Islet of Langerhans (tissue), 1 donor: ENCODE data around the gene RUNDC3A.
"Not testable (repeated sequence)": the region's sequence is repeated elsewhere in the genome, so short reads cannot be mapped to it uniquely, and the experiment has no call there.

ENCODE experiments used
- FAIRE-seq: peaks from one replicate; lab custom pipeline; 2011; peaks lifted over from hg19 to GRCh38; lab: Jason Lieb, UNC

The RUNDC3A gene

DNA sequence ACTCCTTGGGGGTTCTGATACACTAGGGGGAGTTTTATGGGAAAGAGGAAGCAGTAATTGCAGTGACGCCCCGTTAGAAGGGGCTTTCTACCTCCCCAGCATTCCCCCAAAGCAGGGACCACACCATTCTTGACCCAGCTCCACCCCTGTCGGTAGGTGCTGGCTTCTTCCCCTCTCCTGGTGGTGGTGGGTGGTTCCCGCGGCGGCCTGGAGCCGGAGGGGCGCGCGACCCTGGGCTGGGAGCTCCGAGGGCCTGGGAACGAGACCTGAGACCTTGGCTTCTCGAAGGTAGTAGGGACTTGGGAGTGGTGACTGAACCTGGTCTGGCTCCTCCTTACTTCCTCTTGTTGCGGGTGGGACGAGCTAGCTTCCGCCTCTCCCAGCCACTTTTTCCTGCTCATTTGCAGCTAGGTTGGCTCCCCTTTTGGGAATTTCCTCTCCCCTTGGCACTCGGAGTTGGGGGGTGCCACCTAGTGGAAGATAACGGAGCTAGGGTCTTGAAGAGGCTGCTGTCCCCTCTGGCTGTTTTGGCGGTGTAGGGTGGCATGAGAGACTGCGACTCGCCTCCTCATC is 37.1 kb downstream of the RUNDC3A start:
- FAIRE-seq = no peak

DNA sequence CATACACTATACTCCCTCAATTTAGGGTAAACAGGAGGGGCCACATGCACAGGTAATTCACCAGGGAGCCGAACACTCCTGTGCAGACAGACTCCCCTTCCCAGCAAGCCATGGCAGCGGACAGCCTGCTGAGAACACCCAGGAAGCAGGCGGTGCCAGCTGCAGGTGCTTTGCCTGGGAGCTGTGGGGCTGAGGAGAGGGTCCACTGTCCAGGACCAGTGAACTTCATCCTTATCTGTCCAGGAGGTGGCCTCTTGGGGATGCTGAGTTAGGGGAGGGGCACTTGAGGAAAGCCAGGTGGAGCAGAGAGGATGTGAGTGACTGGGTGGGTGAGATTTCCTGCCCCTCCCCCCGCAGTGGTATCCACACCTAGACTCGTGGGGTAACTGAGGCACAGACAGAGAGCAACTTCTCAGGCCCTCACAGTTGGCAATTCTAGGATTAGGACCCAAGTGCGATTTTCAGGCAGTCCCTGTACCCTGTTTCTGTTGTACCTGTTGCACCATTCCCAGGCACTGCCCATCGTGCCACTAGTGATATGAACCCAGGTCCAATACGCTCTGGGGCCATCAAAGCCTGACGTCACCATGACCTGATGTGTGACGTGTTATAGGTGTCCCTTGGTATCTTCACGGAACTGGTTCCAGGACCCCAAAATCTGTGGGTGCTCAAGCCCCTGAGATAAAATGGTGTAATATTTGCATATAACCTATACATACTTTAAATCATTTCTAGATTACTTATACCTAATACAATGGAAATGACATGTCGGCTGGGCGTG is 37.9 kb downstream of the RUNDC3A start:
- no peak for FAIRE-seq

DNA sequence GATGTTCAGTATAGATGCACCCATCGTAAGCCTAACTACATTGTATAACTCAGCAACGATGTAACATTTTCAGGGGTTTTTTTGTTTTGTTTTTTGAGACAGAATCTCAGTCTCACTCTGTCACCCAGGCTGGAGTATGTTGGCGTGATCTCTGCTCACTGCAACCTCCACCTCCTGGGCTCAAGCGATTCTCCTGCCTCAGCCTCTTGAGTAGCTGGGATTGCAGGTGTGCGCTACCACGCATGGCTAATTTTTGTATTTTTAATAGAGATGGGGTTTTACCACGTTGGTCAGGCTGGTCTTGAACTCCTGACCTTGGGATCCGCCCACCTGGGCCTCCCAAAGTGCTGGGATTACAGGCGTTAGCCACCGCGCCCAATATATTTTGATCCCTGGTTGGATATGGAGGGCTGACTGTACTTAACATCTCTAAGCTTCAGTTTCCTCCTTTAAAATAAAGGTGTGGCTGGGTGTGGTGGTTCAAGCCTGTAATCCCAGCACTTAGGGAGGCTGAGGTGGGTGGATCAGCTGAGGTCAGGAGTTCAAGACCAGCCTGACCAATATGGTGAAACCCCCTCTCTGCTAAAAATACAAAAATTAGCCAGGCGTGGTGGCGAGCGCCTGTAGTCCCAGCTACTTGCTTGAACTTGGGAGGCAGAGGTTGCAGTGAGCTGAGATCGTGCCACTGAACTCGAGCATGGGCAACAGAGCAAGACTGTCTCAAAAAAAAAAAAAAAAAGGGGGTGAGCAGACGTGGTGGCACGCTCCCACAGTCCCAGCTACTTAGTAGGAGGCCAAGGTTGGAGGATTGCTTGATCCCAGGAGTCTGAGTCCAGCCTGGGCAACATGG is 39.0 kb downstream of the RUNDC3A start:
- not testable (repeated sequence) for FAIRE-seq

DNA sequence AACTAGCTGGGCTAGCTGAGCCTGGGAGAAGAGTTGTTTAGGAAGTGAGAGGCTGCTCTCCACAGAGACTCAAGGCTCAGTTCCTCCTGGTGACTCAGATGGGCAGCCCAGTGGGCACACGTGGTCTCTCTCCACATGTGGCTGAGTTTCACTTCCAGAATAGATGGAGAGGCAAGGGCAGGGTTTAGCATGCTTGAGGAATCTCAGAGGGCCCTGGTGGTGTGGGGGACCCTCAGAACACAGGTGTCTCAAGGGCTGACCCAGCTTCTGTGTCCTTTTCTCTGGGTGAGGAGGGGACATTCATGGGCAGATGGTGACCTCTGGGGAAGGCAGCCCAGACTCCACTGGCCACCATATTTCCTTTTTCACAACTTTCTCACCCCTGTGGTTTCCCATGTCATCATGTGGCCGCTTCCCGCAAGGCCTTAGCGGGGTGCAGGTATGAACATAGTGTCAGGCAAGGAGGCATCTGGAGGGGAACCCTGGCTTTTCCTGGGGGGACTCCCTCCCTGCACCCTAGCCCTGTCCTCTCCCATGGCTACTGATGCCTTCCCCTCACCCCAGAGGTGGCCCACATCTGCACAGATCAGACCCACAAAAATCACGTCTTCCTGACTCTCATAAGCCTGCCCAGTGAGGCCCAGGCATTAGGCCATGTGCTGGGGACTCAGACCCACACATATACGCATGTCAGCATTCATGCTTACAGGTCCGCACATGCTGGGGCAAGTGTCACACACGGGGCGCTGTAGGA is 40.0 kb downstream of the RUNDC3A start:
- no peak for FAIRE-seq

DNA sequence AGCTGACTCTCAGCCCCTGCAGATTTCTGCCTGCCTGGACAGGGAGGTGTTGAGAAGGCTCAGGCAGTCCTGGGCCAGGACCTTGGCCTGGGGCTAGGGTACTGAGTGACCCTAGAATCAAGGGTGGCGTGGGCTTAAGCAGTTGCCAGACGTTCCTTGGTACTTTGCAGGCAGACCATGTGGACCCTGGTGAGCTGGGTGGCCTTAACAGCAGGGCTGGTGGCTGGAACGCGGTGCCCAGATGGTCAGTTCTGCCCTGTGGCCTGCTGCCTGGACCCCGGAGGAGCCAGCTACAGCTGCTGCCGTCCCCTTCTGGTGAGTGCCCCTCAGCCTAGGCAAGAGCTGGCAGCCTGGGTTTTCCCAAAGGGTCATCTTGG is 40.6 kb downstream of the RUNDC3A start:
- FAIRE-seq = no peak

DNA sequence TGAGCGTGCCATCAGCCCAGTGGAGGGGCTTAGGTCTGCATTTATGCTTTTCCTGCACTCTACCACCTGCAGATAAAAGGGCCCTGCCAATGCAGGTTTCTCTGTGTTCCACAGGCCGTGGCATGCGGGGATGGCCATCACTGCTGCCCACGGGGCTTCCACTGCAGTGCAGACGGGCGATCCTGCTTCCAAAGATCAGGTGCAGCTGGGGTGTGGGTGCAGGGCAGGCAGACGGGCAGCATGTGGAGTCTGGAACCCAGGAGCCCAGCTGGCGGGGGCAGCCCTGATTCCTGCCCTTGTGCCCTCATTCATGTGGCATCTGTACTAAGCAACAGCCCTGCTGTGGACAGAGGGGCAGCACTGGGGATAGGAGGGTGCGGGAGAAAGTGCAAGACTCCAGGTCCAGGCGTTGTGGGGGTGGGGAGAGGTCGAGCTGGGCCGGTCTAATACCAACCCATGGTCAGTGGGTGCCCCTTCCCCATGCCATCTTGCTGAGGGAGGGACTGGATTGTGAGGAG is 41.2 kb downstream of the RUNDC3A start:
- FAIRE-seq = no peak

DNA sequence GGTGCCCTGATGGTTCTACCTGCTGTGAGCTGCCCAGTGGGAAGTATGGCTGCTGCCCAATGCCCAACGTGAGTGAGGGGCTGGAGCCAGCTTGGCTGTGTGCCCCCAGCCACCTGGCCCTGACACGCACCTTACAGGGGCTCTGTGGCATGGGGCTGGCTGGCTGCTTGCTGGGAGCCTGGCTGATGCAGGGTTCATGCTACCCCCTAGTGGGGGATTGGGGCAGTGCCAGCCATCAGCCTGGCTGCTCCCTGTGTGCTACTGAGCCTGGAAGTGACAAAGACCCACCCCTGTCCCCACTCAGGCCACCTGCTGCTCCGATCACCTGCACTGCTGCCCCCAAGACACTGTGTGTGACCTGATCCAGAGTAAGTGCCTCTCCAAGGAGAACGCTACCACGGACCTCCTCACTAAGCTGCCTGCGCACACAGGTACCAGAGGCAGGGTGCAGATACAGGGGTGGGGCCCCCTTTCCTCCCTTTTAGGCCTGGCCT is 42.4 kb downstream of the RUNDC3A start:
- no peak for FAIRE-seq

DNA sequence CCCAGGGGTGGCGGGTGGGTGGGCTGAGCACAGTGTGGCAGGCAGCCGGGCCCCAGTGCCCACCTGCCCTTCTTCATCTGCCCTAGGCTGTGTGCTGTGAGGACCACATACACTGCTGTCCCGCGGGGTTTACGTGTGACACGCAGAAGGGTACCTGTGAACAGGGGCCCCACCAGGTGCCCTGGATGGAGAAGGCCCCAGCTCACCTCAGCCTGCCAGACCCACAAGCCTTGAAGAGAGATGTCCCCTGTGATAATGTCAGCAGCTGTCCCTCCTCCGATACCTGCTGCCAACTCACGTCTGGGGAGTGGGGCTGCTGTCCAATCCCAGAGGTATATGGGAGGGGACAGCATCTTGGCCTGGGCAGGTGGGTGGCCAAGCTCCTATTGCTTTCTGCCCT is 43.1 kb downstream of the RUNDC3A start:
- no peak for FAIRE-seq

DNA sequence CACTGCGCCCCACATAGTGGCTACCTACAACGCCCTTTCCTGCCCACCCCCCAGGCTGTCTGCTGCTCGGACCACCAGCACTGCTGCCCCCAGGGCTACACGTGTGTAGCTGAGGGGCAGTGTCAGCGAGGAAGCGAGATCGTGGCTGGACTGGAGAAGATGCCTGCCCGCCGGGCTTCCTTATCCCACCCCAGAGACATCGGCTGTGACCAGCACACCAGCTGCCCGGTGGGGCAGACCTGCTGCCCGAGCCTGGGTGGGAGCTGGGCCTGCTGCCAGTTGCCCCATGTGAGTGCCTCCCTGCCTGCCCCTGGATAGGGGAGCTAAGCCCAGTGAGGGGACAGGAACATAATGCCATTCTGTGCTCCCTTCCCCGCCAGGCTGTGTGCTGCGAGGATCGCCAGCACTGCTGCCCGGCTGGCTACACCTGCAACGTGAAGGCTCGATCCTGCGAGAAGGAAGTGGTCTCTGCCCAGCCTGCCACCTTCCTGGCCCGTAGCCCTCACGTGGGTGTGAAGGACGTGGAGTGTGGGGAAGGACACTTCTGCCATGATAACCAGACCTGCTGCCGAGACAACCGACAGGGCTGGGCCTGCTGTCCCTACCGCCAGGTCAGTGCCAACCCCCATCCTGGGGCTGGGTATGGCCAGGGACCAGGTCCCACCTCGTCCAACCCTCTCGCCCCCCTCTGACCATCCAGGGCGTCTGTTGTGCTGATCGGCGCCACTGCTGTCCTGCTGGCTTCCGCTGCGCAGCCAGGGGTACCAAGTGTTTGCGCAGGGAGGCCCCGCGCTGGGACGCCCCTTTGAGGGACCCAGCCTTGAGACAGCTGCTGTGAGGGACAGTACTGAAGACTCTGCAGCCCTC is 43.8 kb downstream of the RUNDC3A start:
- FAIRE-seq = no peak

DNA sequence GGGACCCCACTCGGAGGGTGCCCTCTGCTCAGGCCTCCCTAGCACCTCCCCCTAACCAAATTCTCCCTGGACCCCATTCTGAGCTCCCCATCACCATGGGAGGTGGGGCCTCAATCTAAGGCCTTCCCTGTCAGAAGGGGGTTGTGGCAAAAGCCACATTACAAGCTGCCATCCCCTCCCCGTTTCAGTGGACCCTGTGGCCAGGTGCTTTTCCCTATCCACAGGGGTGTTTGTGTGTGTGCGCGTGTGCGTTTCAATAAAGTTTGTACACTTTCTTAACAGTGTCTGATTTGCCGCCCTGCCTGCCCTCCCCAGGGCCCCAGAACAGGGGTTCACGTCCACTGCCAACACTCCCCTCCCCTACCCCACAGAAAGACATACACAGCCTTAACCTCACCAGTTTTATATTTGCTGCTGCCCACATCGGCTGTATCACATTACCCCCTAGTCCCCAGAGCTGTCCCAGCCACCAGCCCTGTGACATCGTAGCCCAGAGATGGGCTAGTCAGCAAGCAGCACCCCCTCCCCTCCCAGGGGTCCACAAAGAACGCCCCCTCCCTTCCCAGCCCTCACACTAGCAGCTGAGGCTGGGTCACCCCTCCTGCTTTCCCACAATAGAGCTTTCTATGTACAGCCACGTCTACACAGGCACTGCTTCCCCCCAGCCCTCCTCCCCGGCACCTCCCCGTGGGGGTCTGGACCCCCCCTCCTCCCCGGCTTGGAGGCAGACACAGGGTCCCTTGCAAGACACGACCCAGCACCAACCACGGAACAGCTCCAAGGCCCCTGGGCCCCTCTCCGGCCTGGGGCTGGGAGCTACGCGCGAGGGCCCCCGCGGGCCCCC is 44.6 kb downstream of the RUNDC3A start:
- FAIRE-seq = no peak

DNA sequence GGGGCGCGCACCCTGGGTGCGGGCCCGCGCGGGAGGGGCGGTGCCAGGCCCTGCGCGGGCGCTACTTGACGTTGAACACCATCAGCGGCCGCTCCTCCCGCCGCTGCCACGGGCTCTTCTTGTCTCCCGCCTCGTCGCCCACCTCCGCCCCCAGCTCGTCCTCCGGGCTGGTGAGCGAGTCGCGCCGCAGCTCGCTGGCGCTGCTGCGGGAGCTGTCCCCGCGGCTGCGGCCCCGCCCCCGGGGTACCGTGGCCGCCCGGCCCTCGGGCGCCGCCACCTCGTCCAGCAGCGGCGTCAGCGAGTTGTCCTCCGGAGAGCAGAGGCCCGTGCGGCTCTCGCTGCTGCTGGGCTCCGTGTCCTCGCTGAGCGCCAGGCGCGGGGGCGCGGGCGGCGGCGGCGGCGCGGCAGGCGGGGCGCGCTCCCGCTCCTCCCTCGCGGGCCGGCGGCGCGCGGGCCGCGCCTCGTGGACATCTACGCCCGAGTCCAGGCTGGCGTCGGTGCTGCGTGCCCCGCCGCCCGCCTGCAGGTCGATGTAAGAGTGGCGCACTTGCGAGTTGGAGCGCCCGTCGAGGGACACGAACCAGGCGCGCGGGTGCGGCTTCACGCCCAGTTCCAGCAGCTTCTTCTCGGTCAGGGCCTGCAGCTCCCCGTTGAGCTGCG is 45.4 kb downstream of the RUNDC3A start:
- FAIRE-seq = no peak

DNA sequence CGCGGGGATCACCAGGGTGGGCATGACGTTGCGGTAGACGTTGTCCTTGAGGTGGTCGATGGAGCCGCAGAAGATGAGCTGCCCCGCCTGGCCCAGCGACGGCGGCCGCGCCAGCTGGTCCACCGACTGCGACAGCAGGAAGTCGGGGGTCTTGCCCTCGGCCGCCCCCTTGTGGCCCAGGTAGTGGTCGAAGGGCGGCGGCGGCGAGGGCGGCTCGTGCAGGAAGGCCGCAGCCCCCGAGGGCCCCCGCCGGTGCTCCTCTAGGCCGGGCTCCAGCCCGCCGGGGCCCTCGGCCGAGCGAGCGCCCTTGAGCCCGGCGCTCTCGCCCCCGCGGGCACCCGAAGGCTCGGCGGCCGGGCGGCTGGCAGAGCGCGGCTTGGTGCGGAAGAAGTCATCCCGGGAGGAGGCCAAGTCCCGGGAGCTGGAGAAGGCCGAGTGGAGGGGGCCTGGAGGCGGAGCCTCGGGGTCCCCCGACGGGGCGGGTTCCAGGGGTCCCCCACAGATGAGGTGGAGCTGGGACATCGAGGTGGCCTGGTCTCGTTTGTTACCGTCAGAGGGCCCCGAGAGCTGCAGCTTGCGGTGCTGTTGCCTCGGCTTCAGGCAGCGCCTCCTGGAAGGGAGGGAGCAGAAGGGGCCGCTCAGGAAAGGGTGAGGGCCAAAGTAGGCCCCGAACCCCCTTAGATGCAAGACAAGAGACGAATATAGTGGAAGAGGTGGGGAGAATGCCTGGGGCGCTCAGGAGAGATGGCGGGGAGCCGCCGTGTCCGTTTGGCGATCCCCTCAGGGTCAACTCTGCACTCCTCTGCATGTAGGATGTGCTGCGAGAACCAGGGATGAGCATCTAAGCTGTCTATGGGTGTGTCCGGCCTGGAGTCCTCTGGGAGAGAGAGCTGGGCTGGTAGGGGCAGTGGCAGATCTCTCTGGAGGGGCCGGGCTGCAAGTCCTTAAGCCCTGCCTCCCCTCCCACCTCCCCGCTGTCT is 46.5 kb downstream of the RUNDC3A start:
- no peak for FAIRE-seq

DNA sequence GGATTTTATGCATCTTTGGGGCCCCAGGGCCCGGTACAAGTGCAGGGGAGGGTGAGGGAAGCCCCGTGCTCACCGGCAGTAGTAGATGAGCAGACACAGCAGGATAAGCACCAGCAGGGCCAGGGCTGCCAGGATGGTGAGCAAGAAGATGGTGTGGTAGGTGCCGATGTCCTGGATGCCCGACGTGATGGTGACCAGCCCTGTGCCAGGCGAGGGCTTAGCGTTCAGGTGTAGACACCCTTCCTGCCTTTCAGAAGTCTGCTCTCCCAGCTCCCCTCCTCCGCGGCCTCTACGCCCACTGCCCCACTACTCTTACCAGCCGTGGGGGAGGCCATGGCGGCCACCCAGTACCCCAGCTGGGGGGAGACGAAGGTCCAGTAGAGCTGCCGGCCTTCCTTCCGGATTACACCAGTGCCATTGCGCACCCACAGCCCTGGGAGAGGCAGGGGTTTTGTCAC is 47.3 kb downstream of the RUNDC3A start:
- no peak for FAIRE-seq

DNA sequence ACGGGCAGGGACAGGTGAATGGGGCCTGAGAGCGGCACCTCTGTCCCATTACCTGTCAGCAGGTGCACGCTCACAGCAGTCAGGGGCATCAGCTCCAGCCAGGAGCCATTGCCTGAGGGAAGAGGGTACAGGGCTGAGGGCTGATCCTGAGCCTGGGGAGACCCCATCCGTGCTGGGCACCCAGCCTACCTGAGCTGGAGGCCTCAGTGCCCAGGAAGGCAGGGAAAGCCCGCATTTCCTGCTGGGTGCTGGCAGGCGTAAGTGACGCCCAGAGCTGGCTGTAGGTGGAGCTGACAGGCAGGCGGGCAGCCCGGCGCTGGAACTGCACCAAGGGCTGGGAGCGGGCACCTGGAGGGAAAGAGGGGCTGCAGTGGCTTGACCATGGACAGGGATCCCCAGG is 47.8 kb downstream of the RUNDC3A start:
- no peak for FAIRE-seq

DNA sequence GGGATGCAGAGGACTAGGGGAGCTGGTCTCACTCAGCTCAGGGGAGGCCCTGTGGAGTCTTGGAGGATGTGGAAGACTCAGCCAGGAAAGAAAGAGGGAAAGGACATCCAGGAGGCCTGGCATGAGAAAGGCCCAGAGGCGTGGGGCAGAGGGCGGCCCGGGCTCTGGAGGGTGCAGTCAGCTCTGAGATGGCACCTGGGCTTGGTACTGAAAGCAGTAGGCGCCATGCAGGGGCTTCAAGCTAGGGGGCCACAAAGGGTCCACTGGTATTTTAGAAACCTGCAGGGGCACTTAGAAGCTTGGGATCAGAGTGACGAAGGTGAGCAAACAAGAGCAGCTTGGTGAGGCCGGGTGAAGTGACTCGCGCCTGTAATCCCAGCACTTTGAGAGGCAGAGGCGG is 49.7 kb downstream of the RUNDC3A start:
- no peak for FAIRE-seq

DNA sequence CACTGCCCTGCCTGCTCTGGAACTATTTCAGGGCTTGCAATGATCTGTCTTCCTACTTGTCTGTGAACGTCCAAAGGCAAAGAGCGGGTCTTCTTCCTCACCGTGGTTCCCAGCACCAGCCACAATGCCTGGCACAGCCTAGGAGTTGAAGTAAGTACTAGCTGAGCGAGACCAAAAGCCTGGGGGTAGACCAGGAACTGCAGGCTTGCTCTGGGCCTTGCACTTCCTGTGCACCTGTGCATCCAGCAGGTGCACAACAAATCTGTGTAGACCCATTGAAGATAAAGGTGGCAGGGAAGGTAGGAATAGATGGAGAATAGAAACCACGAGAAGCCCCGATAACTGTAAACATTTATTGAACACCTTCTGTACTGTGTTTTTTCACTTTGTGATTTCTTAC is 50.6 kb downstream of the RUNDC3A start:
- FAIRE-seq = no peak

DNA sequence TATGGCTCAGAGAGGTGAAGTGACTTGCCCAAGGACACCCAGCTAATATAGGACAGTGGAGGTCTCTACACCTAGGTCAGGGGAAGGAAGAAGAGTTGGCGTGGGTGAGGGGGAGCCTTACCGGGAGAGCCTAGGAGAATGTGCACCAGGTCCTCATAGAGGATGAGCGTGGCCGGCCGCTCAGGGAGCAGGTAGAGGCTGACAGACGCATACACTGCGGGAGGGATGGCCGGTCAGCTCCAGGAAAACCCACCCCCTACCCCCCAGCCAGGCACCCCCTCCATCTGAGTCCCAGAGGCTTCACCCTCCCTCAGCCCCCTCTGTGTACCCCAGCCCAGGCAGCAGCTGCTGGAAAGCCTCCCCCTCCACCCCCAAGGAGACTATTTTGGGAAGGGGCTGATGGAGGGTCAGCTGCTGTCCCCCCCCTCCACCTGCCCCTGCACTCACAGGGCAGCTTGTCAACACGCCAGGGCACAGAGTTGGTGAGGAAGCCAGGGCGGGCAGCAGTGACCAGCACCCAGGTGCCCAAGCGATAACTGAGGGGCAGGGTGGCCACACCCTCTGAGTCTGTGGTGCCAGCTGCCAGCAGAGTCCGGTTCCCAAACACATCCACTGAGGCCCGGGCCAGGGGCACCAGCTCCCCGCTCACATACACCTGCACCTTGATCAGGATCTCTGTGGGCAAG is 51.2 kb downstream of the RUNDC3A start:
- no peak for FAIRE-seq

DNA sequence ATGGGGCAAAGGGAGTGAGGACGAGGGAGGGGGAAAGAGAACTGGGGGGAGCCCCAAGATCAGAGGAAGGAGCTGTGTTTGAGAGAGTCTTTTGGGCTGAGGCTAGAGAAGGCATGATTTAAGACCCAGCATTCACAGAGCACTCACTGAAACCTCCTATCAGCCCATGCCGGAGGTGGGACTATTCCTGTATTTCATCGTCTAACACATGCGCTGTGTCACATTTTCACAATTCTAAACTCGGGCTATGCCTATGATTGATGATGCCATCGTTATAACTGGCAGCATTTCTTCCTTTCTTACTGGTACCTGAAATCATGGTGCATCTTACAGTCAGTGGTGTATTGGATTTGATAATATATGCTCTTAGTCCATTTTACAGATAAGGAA is 51.7 kb downstream of the RUNDC3A start:
- FAIRE-seq = no peak
